ENCODE results near the gene VPS52. TPM values are rescaled to one million over a fixed set of nuclear protein-coding genes. Genes with fewer than 3 reads are reported as not detected.

VPS52 gene
- total and polyA plus RNA-seq, 9 of the 15 experiments (the other 6 are each of a cell fraction or from before 2014, with no cell fraction given) = 24.4 to 103 (median 40.2) TPM

DNA sequence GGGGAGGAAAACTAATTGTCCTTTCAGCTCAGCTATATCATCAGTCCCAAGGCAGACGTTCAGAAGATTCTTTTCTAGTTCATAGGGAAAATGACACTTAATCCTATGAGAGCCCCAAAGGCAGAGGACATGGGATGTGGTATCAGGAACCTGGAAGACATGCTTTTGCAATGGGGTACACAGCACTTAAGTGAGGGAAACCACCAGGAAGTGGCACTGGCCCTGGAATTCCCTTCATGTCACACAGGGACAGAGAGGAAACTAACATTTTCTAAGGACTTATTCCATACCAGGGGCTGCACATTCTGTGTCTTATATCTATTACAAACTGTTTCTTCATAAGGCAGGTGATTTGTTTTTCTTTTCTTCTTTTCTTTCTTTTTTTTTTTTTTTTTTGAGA is 28.2 kb downstream of the VPS52 start:
- Histone ChIP-seq H3K9me3 (replicated peaks; ENCODE audit: control insufficient read depth, insufficient read depth, low read depth, low read length) (no peaks in the 10 kb centered on the region), H3K4me2 (ENCODE audit: insufficient read depth, low read length) (no peak overlapping the region), H4K20me1 (replicated peaks; ENCODE audit: control insufficient read depth, insufficient read depth, low read length) (0 out of 2 replicates have a peak, but pooled peaks cover 3% of the 10 kb centered on the region), H3K27me3 (ENCODE audit: control insufficient read depth in 2 of 2, insufficient read depth in 2 of 2, low read length in 2 of 2) (peaks cover 33 to 36% of the 10 kb centered on the region in 2 experiments), H3K79me2 (ENCODE audit: control insufficient read depth, insufficient read depth, low read length) (no peaks in the 10 kb centered on the region), H2AFZ (ENCODE audit: low read depth, low read length) (no peak overlapping the region), H3K27ac (ENCODE audit: extremely low read depth, low read depth, low read length) (no peak overlapping the region), H3K4me1 (replicated peaks in 1 of 2; ENCODE audit: control insufficient read depth in 2 of 2, insufficient read depth in 2 of 2, low read length in 2 of 2) (peaks cover 5% of the 10 kb centered on the region in 2 experiments), H3K4me3 (no peak overlapping the region), H3K9me1 (ENCODE audit: control insufficient read depth, insufficient read depth, low read length) (no peaks in the 10 kb centered on the region), H3K36me3 (ENCODE audit: control insufficient read depth, insufficient read depth, low read length) (no peaks in the 10 kb centered on the region), H3K9ac (ENCODE audit: insufficient read depth in 1 of 2, low read depth in 2 of 2, low read length in 2 of 2) (no peak overlapping the region)
- in situ Hi-C loops (cut with MboI) = no loop called here
- TF ChIP-seq ZNF23 (CRISPR knock-in tag; IDR thresholded peaks at IDR 0.05) (no peak), SIRT6 (IDR thresholded peaks at IDR 0.05; ENCODE audit: low read depth, low read length) (no peak), ZNF165 (CRISPR knock-in tag; IDR thresholded peaks at IDR 0.05; ENCODE audit: borderline replicate concordance) (no peak), SLC30A9 (CRISPR knock-in tag; IDR thresholded peaks at IDR 0.05) (no peak), PHF21A (IDR thresholded peaks at IDR 0.05; ENCODE audit: borderline replicate concordance, low read depth) (no peak), ZNF274 (IDR thresholded peaks at IDR 0.05; ENCODE audit: borderline replicate concordance, low read depth, low read length) (no peak), FOXA1 (IDR thresholded peaks at IDR 0.05; ENCODE audit: borderline replicate concordance) (no peak), PTTG1 (tag; IDR thresholded peaks at IDR 0.05; ENCODE audit: low read depth) (no peak), ZNF444 (CRISPR knock-in tag; IDR thresholded peaks at IDR 0.05) (no peak), PTBP1 (IDR thresholded peaks at IDR 0.05; ENCODE audit: low read depth, low read length) (no peak), ETV6 (IDR thresholded peaks at IDR 0.05; ENCODE audit: borderline replicate concordance in 1 of 2, low read depth in 2 of 2, low read length in 1 of 2) (no peak), ETV6 (CRISPR knock-in tag; IDR thresholded peaks at IDR 0.05; ENCODE audit: borderline replicate concordance) (no peak), RAD21 (CRISPR knock-in tag; conservative IDR thresholded peaks at IDR 0.05 in 1 of 2, IDR thresholded peaks at IDR 0.05 in 1 of 2) (no peak), GATAD2B (IDR thresholded peaks at IDR 0.05; ENCODE audit: borderline replicate concordance) (no peak), ZNF121 (CRISPR knock-in tag; conservative IDR thresholded peaks at IDR 0.05) (no peak)
- TF ChIP-seq, protein P1, sequence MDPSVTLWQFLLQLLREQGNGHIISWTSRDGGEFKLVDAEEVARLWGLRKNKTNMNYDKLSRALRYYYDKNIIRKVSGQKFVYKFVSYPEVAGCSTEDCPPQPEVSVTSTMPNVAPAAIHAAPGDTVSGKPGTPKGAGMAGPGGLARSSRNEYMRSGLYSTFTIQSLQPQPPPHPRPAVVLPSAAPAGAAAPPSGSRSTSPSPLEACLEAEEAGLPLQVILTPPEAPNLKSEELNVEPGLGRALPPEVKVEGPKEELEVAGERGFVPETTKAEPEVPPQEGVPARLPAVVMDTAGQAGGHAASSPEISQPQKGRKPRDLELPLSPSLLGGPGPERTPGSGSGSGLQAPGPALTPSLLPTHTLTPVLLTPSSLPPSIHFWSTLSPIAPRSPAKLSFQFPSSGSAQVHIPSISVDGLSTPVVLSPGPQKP (CRISPR knock-in tag; IDR thresholded peaks at IDR 0.05) = no peak
- no TSS peak for BruUV-seq (replicated peaks)
- POLR2A ChIA-PET = interaction anchor here (0.6 to 1.2 kb wide), 4 partner anchors 28 to 148 kb away, joined by 3 to 5 read pairs (median 4); partner anchors contain the start of genes KIFC1, RPS18 and VPS52
- DNase-seq (ENCODE audit: extremely low read depth in 1 of 4, low spot score in 3 of 4) (no peak), FAIRE-seq (no peak), ATAC-seq (no peak)
- 0% methylated on average over 1 of the region's 1 CpG for WGBS (ENCODE audit: insufficient coverage, low coverage, missing lambda C conversion rate)
- intact Hi-C loops (cut with micrococcal nuclease) = no loop called here
- CTCF ChIA-PET (ENCODE audit: low intra/inter-chr PET ratio) = interaction anchor here (0.6 to 0.7 kb wide), 2 partner anchors 225 to 346 kb away, joined by 4 read pairs; no protein-coding TSS in a partner anchor
